Coronary artery (tissue), 2 donors: ENCODE results near the gene CDH16.
A peak's percentile ranks its signal among the peaks of the same experiment; 100 is the strongest.

ENCODE experiments used
- DNase-seq: peaks from one replicate; pipeline ENCODE4 v3.0.0-alpha.2; 2017; ENCODE audit warnings: low spot score
- H3K27ac ChIP-seq, 2 donors: fragments of 200-600 bp; sonication (generic); one replicate each; pipeline ENCODE4 v1.5.1; 2016 to 2019
- H3K4me3 ChIP-seq: fragments of 200-600 bp; sonication (generic); 2 replicates; pipeline ENCODE4 v1.5.1; 2016; ENCODE audit warnings: mild to moderate bottlenecking, moderate library complexity
- CTCF ChIP-seq: fragments of 200-600 bp; sonication (generic); IDR thresholded peaks from one replicate; pipeline ENCODE4 v1.5.1; 2019; ENCODE audit warnings: antibody characterized with exemption

The CDH16 gene

GRCh38 chr16:66926171-66926947, 7.7 kb upstream of the CDH16 start:
- Histone ChIP-seq H3K27ac (peak overlapping the region; percentile 90 to 98), H3K4me3 (peak overlapping the region; percentile 84)
- peak; percentile 88 for DNase-seq
- no peak for TF ChIP-seq CTCF

- no peak for TF ChIP-seq CTCF
- peak within 1 kb of the TSS; percentile 90 to 98 for H3K27ac ChIP-seq
- DNase-seq = peak; percentile 88
- peak within 1 kb of the TSS; percentile 84 for H3K4me3 ChIP-seq
Observed at GRCh38 chr16:66925322-66925840, 6.7 kb upstream of the CDH16 start, which contains the start of gene RRAD. RRAD (minus strand) TSS chr16:66925535; CDS start chr16:66925179, 356 bp downstream.

- Histone ChIP-seq H3K4me3 (peak overlapping the region; percentile 84), H3K27ac (peak overlapping the region; percentile 90 to 98)
- TF ChIP-seq CTCF = peak; percentile 31
- no peak for DNase-seq
Observed at GRCh38 chr16:66924527-66925321, 6.0 kb upstream of the CDH16 start.

- peak overlapping the region; percentile 90 to 98 for H3K27ac ChIP-seq
- peak overlapping the region; percentile 84 for H3K4me3 ChIP-seq
- TF ChIP-seq CTCF = no peak
- no peak for DNase-seq
Observed at GRCh38 chr16:66923866-66924265, 5.2 kb upstream of the CDH16 start.

GRCh38 chr16:66923247-66923731, 4.6 kb upstream of the CDH16 start:
- peak; percentile 89 for DNase-seq
- Histone ChIP-seq H3K27ac (peak overlapping the region; percentile 90 to 98), H3K4me3 (peak overlapping the region; percentile 84)
- TF ChIP-seq CTCF = no peak

GRCh38 chr16:66921729-66922450, 3.2 kb upstream of the CDH16 start:
- Histone ChIP-seq H3K4me3 (peak overlapping the region; percentile 84), H3K27ac (peak overlapping the region; percentile 70 to 98)
- no peak for DNase-seq
- no peak for TF ChIP-seq CTCF
